ENCODE data around the gene IRF1. TPM values are rescaled to one million over a fixed set of nuclear protein-coding genes. Genes with fewer than 3 reads are reported as not detected.
A peak's percentile ranks its signal among the peaks of the same experiment; 100 is the strongest.

IRF1 gene
- total RNA-seq, 4 donors from 2014 or later = 20.6 to 289 (median 29.6) TPM

DNA sequence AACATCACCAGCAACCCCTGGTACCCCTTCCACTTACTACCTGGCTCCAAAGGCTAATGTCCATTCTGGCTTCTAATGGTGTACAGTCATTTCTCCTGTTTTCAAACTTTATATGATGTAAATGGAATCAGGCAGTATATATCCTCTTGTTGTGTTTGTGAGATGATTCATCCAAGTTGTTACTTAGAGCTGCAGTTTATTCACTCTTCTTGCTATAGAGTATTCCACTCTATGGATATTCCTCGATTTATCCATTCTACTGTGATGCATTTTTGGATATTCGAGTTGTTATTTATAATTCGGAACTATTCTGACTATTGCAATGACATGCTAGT, 32.4 kb downstream of the IRF1 start:
- intact Hi-C loops (cut with DNase I) = no loop called here
- no peak for DNase-seq (ENCODE audit: extremely low spot score)
- TF ChIP-seq POLR2A (IDR thresholded peaks at IDR 0.05; ENCODE audit: low read depth) = no peak
- TF ChIP-seq CTCF (IDR thresholded peaks at IDR 0.05) = no peak
- TF ChIP-seq EP300 (IDR thresholded peaks at IDR 0.05) = no peak
- no peak for TF ChIP-seq POLR2AphosphoS5 (IDR thresholded peaks at IDR 0.05)
- H3K9me3 ChIP-seq = no peaks in the 10 kb centered on the region
- peaks cover 53 to 76% (median 63%) of the 10 kb centered on the region in 4 donors for H3K4me1 ChIP-seq
- no peak overlapping the region for H3K27ac ChIP-seq (replicated peaks in 1 of 4)
- H3K4me3 ChIP-seq = no peak overlapping the region
- H3K36me3 ChIP-seq = peaks cover 0 to 43% (median 14%) of the 10 kb centered on the region in 4 donors
- H3K27me3 ChIP-seq = no peaks in the 10 kb centered on the region
- WGBS = 92% methylated on average over 3 of the region's 3 CpGs

- Histone ChIP-seq H3K27me3 (no peaks in the 10 kb centered on the region), H3K4me3 (no peak overlapping the region), H3K36me3 (peaks cover 0 to 43% (median 14%) of the 10 kb centered on the region in 4 donors), H3K4me1 (peaks cover 47 to 71% (median 58%) of the 10 kb centered on the region in 4 donors), H3K27ac (replicated peaks in 1 of 4) (peak overlapping the region; percentile 60 to 77 (median 66)), H3K9me3 (no peaks in the 10 kb centered on the region)
- DNase-seq (ENCODE audit: extremely low spot score) = no peak
- WGBS = 71% methylated on average over 2 of the region's 2 CpGs
- peak; percentile 34 to 63 for TF ChIP-seq POLR2AphosphoS5 (IDR thresholded peaks at IDR 0.05)
- TF ChIP-seq POLR2A (IDR thresholded peaks at IDR 0.05; ENCODE audit: low read depth) = no peak
- intact Hi-C loops (cut with DNase I) = no loop called here
Measured at GRCh38 chr5:132457371-132458225, 33.0 kb downstream of the IRF1 start.

DNA sequence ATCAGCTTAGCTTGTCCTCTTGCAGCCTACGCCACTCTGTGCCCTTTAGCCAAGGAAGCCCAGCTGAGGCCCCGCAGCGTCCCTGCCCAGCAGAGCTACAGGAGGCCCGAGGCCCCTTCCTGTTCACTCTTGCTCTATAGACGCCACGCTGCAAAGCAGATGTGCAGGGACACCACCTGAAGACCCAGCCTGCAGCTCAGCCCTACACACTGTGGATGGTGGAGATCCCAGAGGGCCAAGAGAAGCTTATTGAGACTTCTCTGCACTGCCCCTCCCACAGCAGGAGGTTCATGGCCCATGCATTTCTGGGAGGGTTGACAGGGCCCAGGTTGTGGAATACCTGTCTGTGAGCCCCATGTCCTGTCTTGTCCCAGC, 33.6 kb downstream of the IRF1 start:
- Histone ChIP-seq H3K4me1 (peaks cover 47 to 71% (median 58%) of the 10 kb centered on the region in 4 donors), H3K27me3 (no peaks in the 10 kb centered on the region), H3K36me3 (peaks cover 0 to 43% (median 14%) of the 10 kb centered on the region in 4 donors), H3K9me3 (no peaks in the 10 kb centered on the region), H3K4me3 (no peak overlapping the region), H3K27ac (replicated peaks in 1 of 4) (peak overlapping the region; percentile 60 to 77 (median 66))
- no peak for DNase-seq (ENCODE audit: extremely low spot score)
- WGBS = 90% methylated on average over 6 of the region's 6 CpGs
- TF ChIP-seq POLR2A (IDR thresholded peaks at IDR 0.05; ENCODE audit: low read depth) = no peak
- no peak for TF ChIP-seq CTCF (IDR thresholded peaks at IDR 0.05)
- TF ChIP-seq EP300 (IDR thresholded peaks at IDR 0.05) = no peak
- no peak for TF ChIP-seq POLR2AphosphoS5 (IDR thresholded peaks at IDR 0.05)
- intact Hi-C loops (cut with DNase I) = no loop called here

DNA sequence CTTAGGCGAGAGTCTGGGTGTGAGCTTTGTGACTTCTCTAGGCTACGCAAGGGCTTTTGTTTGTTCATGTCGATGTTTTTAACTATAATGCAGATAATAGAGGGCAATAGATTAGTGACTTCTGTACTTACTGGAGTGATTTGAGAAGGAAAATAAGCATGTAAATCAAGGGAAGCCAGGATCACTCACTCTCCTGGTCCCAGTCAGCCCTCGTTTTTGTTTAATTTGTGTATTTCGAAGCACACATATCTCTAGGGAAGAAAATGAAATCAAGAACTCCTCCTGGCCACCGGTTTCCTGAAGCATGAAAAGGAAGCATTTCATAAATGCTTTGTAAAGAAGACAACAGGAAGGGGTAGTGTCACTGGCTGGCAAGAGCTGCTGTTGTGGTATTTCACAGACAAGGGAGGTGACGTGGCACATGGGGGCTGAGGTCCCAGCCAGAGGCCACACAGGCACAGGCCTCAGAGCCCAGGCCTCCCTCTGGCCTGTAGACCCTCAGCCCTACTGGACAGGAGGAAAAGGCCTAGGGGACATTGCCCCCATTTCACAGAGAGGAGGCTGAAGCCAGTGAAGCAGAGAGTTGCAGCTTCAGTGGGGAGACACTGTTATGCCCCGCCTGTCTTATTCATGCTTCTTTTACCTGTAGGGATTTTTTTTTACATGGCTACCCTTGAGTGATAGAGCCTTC, 34.1 kb downstream of the IRF1 start:
- DNase-seq (ENCODE audit: extremely low spot score) = no peak
- intact Hi-C loops (cut with DNase I) = no loop called here
- H3K4me3 ChIP-seq = no peak overlapping the region
- no peaks in the 10 kb centered on the region for H3K27me3 ChIP-seq
- no peaks in the 10 kb centered on the region for H3K9me3 ChIP-seq
- H3K4me1 ChIP-seq = peaks cover 47 to 75% (median 57%) of the 10 kb centered on the region in 4 donors
- peak overlapping the region; percentile 60 to 77 (median 66) for H3K27ac ChIP-seq (replicated peaks in 1 of 4)
- WGBS = 53% methylated on average over 7 of the region's 8 CpGs
- H3K36me3 ChIP-seq = peaks cover 0 to 46% (median 15%) of the 10 kb centered on the region in 4 donors
- TF ChIP-seq POLR2A (IDR thresholded peaks at IDR 0.05; ENCODE audit: low read depth) (no peak), POLR2AphosphoS5 (IDR thresholded peaks at IDR 0.05) (peak; percentile 21 to 40)

GRCh38 chr5:132455614-132456115, 34.9 kb downstream of the IRF1 start:
- Histone ChIP-seq H3K4me3 (no peak overlapping the region), H3K4me1 (peaks cover 47 to 76% (median 55%) of the 10 kb centered on the region in 4 donors), H3K36me3 (peaks cover 0 to 51% (median 18%) of the 10 kb centered on the region in 4 donors), H3K27ac (replicated peaks in 1 of 4) (peak overlapping the region; percentile 60 to 77 (median 66)), H3K9me3 (no peaks in the 10 kb centered on the region), H3K27me3 (no peaks in the 10 kb centered on the region)
- TF ChIP-seq CTCF (IDR thresholded peaks at IDR 0.05) (no peak), EP300 (IDR thresholded peaks at IDR 0.05) (no peak), POLR2AphosphoS5 (IDR thresholded peaks at IDR 0.05) (no peak), POLR2A (IDR thresholded peaks at IDR 0.05; ENCODE audit: low read depth) (no peak)
- 61% methylated on average over 5 of the region's 5 CpGs for WGBS
- no peak for DNase-seq (ENCODE audit: extremely low spot score)
- intact Hi-C loops (cut with DNase I) = no loop called here
